Esophagus squamous epithelium (tissue), 4 donors: Measurements from ENCODE around the gene TAF4.

ENCODE experiments used
- CTCF ChIP-seq, 6 experiments: fragments of 450-650 bp in 4 of 6; fragments of 200-600 bp in 2 of 6; sonication (generic) in 2 of 6; IDR thresholded peaks; one replicate each; pipeline ENCODE4 v1.5.1; 2016 to 2019; ENCODE audit warnings: antibody characterized with exemption in 6 of 6, mild to moderate bottlenecking in 4 of 6, moderate library complexity in 4 of 6
- POLR2A ChIP-seq, 4 donors: fragments of 450-650 bp; IDR thresholded peaks; one replicate each; pipeline ENCODE4 v1.6.1; 2017; ENCODE audit warnings: antibody characterized with exemption in 4 of 4, mild to moderate bottlenecking in 4 of 4, moderate library complexity in 3 of 4

DNA sequence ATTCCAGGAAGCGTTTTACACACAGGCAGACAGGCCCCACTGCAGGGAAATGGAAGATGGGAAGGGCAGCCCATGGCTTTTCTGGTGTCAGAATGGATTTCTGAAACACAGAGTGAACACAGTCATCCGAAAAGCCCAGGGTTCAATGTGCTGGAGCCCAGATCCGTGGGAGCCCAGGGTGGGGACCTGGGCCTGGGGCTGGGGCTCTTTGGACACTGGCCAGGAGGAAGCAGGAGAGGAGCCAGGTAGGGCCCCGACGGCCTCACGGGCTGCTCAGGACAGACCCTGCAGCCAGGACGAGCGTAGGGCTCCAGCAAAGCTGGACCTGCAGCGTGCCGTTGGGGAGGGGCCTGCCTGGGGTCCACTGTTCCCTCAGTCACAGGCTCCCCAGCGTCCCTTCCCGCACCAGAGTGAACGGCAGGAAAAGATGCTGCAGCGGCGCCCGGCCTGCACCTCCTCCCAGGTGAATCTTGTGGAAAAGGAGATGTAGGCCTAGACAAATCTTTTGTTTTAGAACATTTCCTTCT is 32.3 kb upstream of the TAF4 start:
- no peak for TF ChIP-seq CTCF (IDR thresholded peaks at IDR 0.05)
- no peak for TF ChIP-seq POLR2A (IDR thresholded peaks at IDR 0.05)
